Occipital lobe (tissue), 2 donors: ENCODE data around the gene BBS4. TPM values are rescaled to one million over a fixed set of nuclear protein-coding genes. Genes with fewer than 3 reads are reported as not detected.

ENCODE experiments used
- DNase-seq: peaks from one replicate; lab custom pipeline; 2025; lab: John Stamatoyannopoulos, UW
- total RNA-seq: library from RNA; depleted of rRNA; stranded (reverse); fragments of >200 nt; gene quantifications from one replicate; pipeline ENCODE4 v1.2.3, GENCODE V29; 2014

The BBS4 gene
- total RNA-seq, 1 donor from 2014 or later = 20.3 TPM

DNA sequence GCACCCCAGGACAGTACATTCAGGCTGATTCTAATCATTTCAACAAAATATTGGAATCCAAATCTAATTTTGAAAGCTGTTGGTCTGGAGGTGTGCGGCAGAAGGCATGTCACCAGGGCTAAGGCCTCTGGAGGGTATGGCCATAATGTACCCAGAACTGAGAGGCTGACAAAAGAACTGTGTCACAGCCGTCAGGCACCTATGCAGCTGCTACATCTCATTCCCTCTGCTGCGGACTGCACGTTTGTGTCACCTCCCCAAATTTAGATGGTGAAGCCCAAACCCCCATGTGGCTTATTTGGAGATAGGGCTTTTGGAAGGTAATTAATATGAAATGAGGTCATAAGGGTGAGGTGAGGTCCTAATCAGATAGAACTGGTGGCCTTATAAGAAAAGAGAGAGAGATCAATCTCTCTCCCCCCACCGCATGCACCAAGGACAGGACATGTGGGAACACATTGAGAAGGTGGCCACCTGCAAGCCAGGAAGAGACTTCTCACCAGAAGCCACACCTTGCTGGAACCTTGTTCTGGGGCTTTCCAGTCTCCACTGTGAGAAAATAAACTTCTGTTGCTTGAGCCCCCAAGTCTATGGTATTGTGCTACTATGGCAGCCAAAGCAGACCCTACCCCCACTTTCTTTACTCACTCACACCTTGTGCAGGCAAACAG is 74.7 kb downstream of the BBS4 start:
- no peak for DNase-seq

- DNase-seq = no peak
Observed at GRCh38 chr15:72764656-72765055, 78.6 kb downstream of the BBS4 start.

DNA sequence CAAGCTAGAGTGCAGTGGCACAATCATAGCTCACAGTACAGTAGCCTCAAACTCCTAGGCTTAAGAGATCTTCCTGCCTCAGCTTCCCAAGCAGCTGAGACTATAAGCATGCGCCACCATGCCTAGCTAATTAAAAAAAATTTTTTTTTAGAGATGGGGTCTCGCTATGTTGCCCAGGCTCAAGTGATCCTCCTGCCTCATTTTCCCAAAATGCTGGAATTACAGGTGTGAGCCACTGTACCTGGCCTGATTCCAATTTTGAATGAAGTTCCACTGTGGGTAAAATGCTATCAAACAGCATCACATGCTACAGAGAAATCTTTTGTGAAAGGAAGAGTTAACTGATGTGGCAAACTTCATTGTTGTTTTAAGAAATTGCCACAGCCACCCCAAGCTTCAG is 80.0 kb downstream of the BBS4 start:
- no peak for DNase-seq

DNA sequence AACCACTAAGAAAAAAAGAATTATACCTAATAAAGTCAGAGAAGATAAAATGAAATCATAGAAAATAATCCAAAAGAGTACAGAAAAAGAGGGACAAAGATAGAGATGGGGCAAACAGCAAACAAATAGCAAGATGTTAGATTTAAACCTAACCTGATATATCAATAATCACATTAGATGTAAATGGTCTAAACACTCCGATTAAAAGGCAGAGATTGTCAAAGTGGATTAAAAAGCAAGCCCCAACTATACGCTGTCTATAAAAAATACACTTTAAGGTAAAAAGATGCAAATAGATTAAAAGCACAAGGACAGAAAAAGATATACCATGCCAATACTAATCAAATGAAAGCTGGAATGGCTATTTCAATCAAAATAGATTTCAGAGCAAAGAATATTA is 80.8 kb downstream of the BBS4 start:
- DNase-seq = no peak

DNA sequence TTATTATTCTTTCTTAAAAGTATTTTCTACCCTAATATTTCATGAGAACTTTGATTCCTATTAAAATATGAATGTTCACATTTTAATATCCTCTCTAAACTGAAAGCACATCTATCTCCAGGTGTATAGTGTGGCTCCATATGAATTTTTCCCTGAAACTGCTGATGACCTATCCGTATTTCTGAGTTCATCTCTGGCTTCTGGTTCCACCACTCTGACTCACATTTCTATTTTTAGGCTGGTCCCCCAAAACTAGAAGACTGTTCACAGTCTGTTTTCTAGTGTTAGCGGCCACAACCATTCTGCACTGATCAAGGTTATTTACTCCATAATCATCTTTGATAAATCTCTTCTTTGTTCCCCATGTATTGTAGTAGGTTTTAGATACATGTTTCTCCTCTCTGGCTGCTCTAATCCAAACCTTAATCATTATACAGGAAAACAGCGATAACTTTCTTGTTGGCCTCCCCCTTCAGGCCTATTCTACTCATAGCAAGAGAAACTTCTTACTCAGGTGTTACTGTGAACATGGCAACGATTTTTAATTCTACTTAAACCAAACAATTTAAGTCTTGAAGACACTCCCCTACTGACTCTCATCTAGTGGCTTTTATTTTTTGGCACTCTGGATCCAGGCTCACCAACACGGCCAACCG is 84.8 kb downstream of the BBS4 start:
- no peak for DNase-seq

DNA sequence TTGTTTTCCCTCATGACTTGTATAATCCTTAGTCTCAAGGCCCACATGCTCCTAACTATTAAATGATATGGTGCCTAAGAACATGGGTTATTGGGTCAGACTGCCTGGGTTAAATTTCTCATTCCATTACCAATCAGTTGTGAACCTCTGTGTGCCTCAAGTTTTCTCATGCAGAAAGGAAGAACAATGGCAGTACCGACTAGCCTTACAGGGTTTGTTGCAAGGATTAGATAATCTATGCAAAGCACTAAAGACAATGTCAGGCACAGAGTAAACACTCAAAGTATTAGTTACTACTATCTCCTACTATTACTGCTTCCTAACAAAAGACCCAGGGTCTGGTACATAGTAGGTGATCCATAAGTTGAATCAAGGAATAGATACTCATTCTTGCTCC is 85.3 kb downstream of the BBS4 start:
- no peak for DNase-seq

DNA sequence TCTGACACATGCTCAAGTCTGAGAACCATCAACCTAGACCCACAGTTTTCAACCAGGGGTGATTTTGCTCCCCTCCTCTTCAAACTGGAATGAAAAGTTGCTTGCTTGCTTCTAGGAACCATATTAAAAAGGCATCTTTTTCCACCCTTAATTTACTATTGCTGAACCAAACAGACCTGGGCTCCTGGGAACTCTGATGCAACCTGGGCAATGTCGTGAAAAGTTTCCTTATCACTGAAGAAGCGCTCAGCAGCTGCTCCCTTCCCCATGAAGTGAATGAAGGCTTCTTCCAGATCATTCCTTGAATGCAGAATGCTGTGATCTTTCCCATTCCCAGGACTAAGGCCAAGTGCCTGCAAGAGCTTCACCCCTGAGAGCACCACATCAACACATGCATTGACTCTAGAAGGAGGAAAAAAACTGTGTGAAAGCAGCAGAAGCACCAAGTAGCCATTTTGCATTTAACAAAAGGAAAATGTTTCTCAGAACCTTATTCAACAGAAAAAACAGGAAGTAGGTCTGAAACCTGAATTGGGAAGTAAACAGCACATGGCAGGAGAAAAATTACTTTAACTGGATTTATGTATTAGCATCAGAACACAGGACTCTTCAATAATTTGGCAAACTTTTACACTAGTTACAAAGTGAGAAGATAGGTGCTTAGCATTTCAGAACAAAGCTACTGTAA is 88.8 kb downstream of the BBS4 start:
- DNase-seq = no peak

DNA sequence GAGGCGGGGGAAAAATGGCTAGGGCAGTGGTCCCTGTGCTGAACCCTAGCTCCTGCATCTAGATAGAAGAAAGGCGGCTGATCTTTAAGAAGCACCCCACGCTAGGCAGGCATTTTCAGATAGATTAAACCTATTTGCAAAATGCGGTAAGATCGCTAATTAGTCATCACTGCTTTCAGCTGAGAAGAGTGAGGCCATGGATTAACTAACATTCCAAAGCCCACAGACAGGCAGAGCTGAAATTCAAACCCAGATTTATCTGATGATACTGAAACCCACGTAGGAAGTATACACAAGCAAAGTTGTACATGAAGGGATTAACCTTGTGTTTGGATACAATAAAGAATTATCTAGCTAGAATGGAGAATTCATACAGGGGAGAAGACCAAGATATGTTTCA is 92.8 kb downstream of the BBS4 start:
- DNase-seq = no peak

DNA sequence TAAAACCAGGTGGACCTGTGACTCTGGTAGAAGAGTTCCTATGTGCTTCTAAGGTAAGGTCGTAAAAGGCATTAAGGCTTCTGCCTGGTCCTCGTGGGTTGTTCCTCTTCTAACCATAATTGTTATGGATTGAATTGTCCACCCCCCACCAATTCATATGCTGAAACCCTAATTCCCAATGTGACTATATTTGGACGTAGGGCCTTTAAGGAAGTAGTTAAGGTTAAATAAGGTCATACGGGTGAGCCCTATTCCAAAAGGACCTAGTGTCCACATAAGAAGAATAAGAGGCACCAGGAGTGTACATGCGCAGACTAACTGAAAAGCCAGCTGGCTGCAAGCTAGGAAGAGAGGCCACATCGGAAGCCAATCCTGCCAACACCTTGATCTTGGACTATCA is 95.6 kb downstream of the BBS4 start:
- DNase-seq = no peak

- DNase-seq = no peak
Observed at GRCh38 chr15:72782274-72783003, 96.4 kb downstream of the BBS4 start.

GRCh38 chr15:72783004-72783639 is 97.1 kb downstream of the BBS4 start:
- DNase-seq = peak; percentile 54

- DNase-seq = peak; percentile 89
Observed at GRCh38 chr15:72783640-72784455, 97.8 kb downstream of the BBS4 start, which contains the start of gene ADPGK. TSS of gene ADPGK (minus strand) at chr15:72783758. CDS start at chr15:72783691, 67 bp downstream.

- DNase-seq = no peak
Observed at GRCh38 chr15:72784456-72784876, 98.5 kb downstream of the BBS4 start.

GRCh38 chr15:72785432-72785831 is 99.4 kb downstream of the BBS4 start:
- DNase-seq = peak; percentile 4

DNA sequence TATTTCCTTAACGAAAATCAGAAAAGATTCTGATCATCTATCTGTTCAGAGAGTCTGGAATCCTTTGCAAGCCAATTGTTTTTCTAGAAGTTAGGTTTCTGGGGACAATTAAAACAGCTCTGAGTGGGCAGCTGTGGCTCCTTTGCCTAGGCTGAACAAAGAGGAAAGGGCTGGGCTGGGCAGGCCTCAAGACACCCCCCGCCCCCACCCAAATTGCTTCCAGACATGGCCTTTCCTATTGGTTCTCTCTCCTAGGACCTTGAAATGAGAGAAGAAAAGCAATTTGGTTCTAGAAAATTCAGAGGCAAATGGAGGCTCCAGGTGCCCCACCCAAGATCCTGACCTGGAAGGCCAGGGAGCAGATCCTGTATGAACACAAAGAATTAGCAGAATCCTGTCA is 99.8 kb downstream of the BBS4 start:
- no peak for DNase-seq

DNA sequence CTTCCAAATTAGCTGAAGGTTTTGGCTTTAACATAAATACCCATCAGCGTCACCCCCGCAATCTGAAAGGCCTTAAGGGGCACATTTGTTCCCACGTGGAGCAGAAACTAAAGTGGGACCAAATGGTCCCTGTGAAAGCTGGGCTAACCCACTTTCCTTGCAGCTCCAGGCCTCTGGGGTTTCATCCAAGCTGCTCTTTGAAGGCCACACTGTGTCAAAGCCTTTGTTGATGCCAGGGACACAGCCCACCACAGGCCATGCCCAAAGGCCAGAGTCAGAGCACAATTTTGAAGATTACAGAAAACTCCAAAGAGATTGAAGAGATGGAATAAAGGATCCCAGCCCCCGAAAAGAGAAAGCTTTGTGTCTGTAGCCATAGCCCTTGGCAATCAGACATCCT is 100.2 kb downstream of the BBS4 start:
- no peak for DNase-seq

DNA sequence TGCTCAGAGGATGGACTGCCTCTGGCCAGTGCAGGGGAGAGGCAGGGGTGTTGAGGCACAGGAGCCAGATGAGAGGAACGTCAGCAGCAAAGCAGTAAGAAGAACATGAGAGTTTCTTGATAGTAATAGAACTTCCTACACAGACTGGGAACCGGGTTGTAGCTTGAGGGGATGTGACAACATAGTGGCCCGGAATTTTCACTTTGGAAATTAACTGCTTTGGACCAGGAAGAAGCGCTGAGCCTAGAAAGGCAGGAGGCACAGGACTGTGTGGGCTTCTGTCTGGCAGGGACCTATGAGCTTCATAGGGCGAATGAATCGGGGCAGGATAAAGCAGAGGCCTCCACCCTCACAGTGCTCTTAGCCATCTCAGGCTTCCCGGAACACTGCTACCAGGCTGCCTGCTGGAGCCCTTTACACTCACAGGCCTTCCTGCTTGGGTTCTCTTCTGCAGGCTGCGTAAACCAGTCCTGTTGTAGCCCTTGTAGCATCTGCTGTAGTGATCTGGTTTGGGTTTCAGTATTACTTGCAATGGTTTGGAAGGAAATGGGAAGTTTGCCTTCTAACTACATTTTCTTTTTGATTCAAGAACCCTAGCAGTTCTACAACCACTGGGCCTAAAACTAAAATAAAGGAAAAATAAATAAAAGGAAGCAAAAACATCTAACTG is 100.8 kb downstream of the BBS4 start:
- no peak for DNase-seq

DNA sequence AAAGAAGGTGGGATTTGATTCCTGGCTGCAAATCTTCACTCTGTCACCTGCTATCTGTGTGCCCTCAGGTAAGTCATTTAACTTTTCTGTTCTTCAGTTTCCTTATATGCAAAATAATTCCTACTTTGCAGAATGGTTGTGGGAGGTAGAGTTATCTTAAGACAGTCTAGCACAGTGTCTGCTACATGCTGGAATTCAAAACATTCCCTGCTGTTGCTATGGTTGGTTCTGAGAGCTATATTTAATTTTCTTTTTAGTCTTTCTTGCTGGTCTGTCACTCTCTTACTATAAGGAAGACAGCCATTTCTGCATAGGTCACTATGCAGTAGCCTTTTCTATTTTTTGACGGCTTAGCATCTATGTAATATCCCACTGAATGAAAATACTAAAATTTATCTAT is 101.5 kb downstream of the BBS4 start:
- no peak for DNase-seq
